ENCODE data around the gene SP2. TPM values are rescaled to one million over a fixed set of nuclear protein-coding genes. Genes with fewer than 3 reads are reported as not detected.

The SP2 gene
- total and polyA plus RNA-seq, 2 of the 13 experiments (the other 11 are each of a cell fraction or from before 2014, with no cell fraction given): 1.4 to 4.8 TPM

DNA sequence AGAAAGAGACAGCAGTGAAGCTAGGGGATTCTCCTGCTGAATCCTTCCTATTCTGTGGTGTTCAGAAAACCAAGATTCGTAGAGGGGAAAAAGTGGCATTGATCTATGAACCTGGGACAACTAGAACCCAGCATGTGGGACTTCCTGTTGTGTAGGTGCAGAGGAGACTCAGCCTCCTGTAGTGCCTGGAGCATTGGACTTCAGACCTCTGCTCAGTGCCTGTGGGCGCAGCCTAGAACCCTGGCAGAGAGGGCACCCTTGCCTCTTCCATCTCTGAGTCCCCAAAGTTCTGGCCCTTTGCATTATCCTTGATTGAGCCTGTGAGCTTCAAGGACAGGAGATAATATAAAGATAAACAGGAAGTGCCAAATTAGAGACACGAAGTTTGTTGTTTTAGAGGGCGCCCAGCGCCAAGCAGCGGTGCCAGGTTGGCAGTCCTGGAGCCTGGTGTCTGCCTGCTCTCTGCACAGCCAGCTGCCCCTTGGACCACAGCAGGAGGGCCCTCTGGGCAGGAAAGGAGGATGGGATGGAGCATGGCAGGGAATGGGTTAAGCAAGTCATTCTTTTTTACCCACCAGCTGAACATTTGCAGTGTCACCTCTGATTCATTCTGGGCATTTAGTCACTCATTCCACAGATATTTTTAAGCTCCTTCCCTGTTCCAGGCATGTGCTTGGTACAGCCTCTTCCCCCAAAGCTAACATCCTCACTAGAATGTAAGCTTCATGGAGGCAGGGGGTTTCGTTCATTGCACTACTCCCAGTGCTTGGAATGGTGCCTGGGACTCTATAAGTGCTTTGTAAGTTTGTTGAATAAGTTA, 33.2 kb upstream of the SP2 start (continued):
- TF ChIP-seq, protein P1, sequence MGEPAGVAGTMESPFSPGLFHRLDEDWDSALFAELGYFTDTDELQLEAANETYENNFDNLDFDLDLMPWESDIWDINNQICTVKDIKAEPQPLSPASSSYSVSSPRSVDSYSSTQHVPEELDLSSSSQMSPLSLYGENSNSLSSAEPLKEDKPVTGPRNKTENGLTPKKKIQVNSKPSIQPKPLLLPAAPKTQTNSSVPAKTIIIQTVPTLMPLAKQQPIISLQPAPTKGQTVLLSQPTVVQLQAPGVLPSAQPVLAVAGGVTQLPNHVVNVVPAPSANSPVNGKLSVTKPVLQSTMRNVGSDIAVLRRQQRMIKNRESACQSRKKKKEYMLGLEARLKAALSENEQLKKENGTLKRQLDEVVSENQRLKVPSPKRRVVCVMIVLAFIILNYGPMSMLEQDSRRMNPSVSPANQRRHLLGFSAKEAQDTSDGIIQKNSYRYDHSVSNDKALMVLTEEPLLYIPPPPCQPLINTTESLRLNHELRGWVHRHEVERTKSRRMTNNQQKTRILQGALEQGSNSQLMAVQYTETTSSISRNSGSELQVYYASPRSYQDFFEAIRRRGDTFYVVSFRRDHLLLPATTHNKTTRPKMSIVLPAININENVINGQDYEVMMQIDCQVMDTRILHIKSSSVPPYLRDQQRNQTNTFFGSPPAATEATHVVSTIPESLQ (CRISPR knock-in tag; conservative IDR thresholded peaks at IDR 0.05): no peak
- TF ChIP-seq ZNF101 (CRISPR knock-in tag; IDR thresholded peaks at IDR 0.05; ENCODE audit: borderline replicate concordance, low read depth): no peak
- TF ChIP-seq, protein P2, sequence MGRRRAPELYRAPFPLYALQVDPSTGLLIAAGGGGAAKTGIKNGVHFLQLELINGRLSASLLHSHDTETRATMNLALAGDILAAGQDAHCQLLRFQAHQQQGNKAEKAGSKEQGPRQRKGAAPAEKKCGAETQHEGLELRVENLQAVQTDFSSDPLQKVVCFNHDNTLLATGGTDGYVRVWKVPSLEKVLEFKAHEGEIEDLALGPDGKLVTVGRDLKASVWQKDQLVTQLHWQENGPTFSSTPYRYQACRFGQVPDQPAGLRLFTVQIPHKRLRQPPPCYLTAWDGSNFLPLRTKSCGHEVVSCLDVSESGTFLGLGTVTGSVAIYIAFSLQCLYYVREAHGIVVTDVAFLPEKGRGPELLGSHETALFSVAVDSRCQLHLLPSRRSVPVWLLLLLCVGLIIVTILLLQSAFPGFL (CRISPR knock-in tag; IDR thresholded peaks at IDR 0.05): no peak
- TF ChIP-seq, protein P3, sequence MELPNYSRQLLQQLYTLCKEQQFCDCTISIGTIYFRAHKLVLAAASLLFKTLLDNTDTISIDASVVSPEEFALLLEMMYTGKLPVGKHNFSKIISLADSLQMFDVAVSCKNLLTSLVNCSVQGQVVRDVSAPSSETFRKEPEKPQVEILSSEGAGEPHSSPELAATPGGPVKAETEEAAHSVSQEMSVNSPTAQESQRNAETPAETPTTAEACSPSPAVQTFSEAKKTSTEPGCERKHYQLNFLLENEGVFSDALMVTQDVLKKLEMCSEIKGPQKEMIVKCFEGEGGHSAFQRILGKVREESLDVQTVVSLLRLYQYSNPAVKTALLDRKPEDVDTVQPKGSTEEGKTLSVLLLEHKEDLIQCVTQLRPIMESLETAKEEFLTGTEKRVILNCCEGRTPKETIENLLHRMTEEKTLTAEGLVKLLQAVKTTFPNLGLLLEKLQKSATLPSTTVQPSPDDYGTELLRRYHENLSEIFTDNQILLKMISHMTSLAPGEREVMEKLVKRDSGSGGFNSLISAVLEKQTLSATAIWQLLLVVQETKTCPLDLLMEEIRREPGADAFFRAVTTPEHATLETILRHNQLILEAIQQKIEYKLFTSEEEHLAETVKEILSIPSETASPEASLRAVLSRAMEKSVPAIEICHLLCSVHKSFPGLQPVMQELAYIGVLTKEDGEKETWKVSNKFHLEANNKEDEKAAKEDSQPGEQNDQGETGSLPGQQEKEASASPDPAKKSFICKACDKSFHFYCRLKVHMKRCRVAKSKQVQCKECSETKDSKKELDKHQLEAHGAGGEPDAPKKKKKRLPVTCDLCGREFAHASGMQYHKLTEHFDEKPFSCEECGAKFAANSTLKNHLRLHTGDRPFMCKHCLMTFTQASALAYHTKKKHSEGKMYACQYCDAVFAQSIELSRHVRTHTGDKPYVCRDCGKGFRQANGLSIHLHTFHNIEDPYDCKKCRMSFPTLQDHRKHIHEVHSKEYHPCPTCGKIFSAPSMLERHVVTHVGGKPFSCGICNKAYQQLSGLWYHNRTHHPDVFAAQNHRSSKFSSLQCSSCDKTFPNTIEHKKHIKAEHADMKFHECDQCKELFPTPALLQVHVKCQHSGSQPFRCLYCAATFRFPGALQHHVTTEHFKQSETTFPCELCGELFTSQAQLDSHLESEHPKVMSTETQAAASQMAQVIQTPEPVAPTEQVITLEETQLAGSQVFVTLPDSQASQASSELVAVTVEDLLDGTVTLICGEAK (IDR thresholded peaks at IDR 0.05): no peak
- TF ChIP-seq, protein P3 (CRISPR knock-in tag; IDR thresholded peaks at IDR 0.05): no peak
- no peak for TF ChIP-seq MAF1 (CRISPR knock-in tag; IDR thresholded peaks at IDR 0.05; ENCODE audit: borderline replicate concordance)
- TF ChIP-seq, protein P4, sequence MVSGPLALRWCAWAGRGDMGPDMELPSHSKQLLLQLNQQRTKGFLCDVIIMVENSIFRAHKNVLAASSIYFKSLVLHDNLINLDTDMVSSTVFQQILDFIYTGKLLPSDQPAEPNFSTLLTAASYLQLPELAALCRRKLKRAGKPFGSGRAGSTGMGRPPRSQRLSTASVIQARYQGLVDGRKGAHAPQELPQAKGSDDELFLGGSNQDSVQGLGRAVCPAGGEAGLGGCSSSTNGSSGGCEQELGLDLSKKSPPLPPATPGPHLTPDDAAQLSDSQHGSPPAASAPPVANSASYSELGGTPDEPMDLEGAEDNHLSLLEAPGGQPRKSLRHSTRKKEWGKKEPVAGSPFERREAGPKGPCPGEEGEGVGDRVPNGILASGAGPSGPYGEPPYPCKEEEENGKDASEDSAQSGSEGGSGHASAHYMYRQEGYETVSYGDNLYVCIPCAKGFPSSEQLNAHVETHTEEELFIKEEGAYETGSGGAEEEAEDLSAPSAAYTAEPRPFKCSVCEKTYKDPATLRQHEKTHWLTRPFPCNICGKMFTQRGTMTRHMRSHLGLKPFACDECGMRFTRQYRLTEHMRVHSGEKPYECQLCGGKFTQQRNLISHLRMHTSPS (CRISPR knock-in tag; IDR thresholded peaks at IDR 0.05; ENCODE audit: low read depth): peak; percentile 80
- TF ChIP-seq, protein P5, sequence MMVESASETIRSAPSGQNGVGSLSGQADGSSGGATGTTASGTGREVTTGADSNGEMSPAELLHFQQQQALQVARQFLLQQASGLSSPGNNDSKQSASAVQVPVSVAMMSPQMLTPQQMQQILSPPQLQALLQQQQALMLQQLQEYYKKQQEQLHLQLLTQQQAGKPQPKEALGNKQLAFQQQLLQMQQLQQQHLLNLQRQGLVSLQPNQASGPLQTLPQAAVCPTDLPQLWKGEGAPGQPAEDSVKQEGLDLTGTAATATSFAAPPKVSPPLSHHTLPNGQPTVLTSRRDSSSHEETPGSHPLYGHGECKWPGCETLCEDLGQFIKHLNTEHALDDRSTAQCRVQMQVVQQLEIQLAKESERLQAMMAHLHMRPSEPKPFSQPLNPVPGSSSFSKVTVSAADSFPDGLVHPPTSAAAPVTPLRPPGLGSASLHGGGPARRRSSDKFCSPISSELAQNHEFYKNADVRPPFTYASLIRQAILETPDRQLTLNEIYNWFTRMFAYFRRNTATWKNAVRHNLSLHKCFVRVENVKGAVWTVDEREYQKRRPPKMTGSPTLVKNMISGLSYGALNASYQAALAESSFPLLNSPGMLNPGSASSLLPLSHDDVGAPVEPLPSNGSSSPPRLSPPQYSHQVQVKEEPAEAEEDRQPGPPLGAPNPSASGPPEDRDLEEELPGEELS (CRISPR knock-in tag; IDR thresholded peaks at IDR 0.05): no peak
- TF ChIP-seq NPAS2 (CRISPR knock-in tag; IDR thresholded peaks at IDR 0.05; ENCODE audit: borderline replicate concordance): no peak
- no peak for TF ChIP-seq ZNF766 (CRISPR knock-in tag; IDR thresholded peaks at IDR 0.05; ENCODE audit: borderline replicate concordance)
- TF ChIP-seq ZNF644 (CRISPR knock-in tag; IDR thresholded peaks at IDR 0.05; ENCODE audit: low read depth): no peak
- TF ChIP-seq SP2 (CRISPR knock-in tag; IDR thresholded peaks at IDR 0.05): no peak

Data from HepG2 (cell line).